Loucy (cell line): ENCODE data around the gene ACAD10.
"Not testable (repeated sequence)": the region's sequence is repeated elsewhere in the genome, so short reads cannot be mapped to it uniquely, and the experiment has no call there.

Source experiments
- H2AFZ ChIP-seq: fragments of 200-600 bp; sonication (generic); 2 replicates; pipeline ENCODE4 v1.6.0; 2016; ENCODE audit warnings: antibody characterized with exemption, mild to moderate bottlenecking, low read length, moderate library complexity
- H3F3A ChIP-seq: fragments of 200-600 bp; 2 replicates; pipeline ENCODE4 v1.6.0; 2016; ENCODE audit warnings: antibody characterized with exemption, low read depth, mild to moderate bottlenecking
- H3K27me3 ChIP-seq: fragments of 200-600 bp; sonication (generic); 2 replicates; pipeline ENCODE4 v1.6.1; 2014; ENCODE audit warnings: low read length, mild to moderate bottlenecking; ENCODE audit not compliant: insufficient read depth, poor library complexity, severe bottlenecking
- H3K36me3 ChIP-seq: fragments of 200-600 bp; sonication (generic); 2 replicates; pipeline ENCODE4 v1.6.1; 2016; ENCODE audit warnings: low read length; ENCODE audit not compliant: insufficient read depth
- H3K4me1 ChIP-seq: fragments of 200-600 bp; sonication (generic); 2 replicates; pipeline ENCODE4 v1.5.1; 2014; ENCODE audit warnings: low read length, mild to moderate bottlenecking; ENCODE audit not compliant: insufficient read depth, poor library complexity, severe bottlenecking
- H3K4me2 ChIP-seq: fragments of 200-600 bp; sonication (generic); 2 replicates; pipeline ENCODE4 v1.6.0; 2014; ENCODE audit warnings: antibody characterized with exemption, low read length, low read depth, mild to moderate bottlenecking; ENCODE audit not compliant: poor library complexity, severe bottlenecking
- H3K4me3 ChIP-seq: fragments of 200-600 bp; sonication (generic); 2 replicates; pipeline ENCODE4 v1.5.1; 2014; ENCODE audit warnings: low read length, mild to moderate bottlenecking, mixed read lengths; ENCODE audit not compliant: poor library complexity, severe bottlenecking
- H3K79me2 ChIP-seq: fragments of 200-600 bp; sonication (generic); 2 replicates; pipeline ENCODE4 v1.6.1; 2014; ENCODE audit warnings: low read length; ENCODE audit not compliant: insufficient read depth
- H3K9ac ChIP-seq: fragments of 200-600 bp; sonication (generic); 2 replicates; pipeline ENCODE4 v1.6.0; 2014; ENCODE audit warnings: mild to moderate bottlenecking, low read depth, low read length, moderate library complexity; ENCODE audit not compliant: poor library complexity, severe bottlenecking
- H3K9me2 ChIP-seq: fragments of 200-600 bp; sonication (generic); replicated peaks from 2 replicates; pipeline ENCODE4 v1.6.1; 2016; ENCODE audit warnings: low read depth, low read length, mixed read lengths
- H3K9me3 ChIP-seq: fragments of 200-600 bp; sonication (generic); 2 replicates; pipeline ENCODE4 v1.6.1; 2014; ENCODE audit warnings: mild to moderate bottlenecking, antibody characterized with exemption, low read length, low read depth; ENCODE audit not compliant: insufficient read depth
- H4K20me1 ChIP-seq: fragments of 200-600 bp; sonication (generic); 2 replicates; pipeline ENCODE4 v1.6.0; 2014; ENCODE audit warnings: antibody characterized with exemption, low read length, mild to moderate bottlenecking; ENCODE audit not compliant: insufficient read depth, poor library complexity, severe bottlenecking
- EZH2phosphoT487 ChIP-seq: fragments of 200-600 bp; IDR thresholded peaks from 2 replicates; pipeline ENCODE4 v1.6.1; 2018; ENCODE audit warnings: antibody characterized with exemption, mild to moderate bottlenecking, moderate library complexity, borderline replicate concordance
- TF ChIP-seq, protein P1 (sequence below): fragments of 200-600 bp; sonication (generic); conservative IDR thresholded peaks from 2 replicates; pipeline ENCODE4 v1.5.1; 2014; ENCODE audit warnings: mild to moderate bottlenecking, antibody characterized with exemption, low read length

The ACAD10 gene

DNA sequence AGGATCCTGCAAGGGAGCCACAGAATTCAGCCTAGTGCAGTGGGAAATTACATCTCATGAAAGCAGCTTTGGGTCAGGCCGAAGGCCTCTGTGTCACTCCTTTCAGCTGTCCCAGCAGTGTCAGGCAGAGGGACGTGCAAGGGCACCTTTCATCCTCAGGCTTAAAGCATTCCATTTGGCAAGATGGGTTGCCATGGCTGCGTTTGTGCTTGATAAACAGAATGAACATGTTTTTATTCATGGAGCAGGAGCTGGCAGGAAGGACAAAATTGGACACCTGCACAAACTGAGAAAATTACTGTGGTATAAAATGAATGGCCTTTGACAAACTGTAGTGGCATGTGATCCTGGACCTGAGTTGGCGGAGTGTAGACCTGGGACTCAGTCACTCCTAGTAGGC is 29.4 kb downstream of the ACAD10 start:
- TF ChIP-seq EZH2phosphoT487: no peak
- TF ChIP-seq, protein P1, sequence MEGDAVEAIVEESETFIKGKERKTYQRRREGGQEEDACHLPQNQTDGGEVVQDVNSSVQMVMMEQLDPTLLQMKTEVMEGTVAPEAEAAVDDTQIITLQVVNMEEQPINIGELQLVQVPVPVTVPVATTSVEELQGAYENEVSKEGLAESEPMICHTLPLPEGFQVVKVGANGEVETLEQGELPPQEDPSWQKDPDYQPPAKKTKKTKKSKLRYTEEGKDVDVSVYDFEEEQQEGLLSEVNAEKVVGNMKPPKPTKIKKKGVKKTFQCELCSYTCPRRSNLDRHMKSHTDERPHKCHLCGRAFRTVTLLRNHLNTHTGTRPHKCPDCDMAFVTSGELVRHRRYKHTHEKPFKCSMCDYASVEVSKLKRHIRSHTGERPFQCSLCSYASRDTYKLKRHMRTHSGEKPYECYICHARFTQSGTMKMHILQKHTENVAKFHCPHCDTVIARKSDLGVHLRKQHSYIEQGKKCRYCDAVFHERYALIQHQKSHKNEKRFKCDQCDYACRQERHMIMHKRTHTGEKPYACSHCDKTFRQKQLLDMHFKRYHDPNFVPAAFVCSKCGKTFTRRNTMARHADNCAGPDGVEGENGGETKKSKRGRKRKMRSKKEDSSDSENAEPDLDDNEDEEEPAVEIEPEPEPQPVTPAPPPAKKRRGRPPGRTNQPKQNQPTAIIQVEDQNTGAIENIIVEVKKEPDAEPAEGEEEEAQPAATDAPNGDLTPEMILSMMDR: no peak
- H3K4me2 ChIP-seq: no peak overlapping the region
- peaks cover 4% of the 10 kb centered on the region for H3K4me1 ChIP-seq

DNA sequence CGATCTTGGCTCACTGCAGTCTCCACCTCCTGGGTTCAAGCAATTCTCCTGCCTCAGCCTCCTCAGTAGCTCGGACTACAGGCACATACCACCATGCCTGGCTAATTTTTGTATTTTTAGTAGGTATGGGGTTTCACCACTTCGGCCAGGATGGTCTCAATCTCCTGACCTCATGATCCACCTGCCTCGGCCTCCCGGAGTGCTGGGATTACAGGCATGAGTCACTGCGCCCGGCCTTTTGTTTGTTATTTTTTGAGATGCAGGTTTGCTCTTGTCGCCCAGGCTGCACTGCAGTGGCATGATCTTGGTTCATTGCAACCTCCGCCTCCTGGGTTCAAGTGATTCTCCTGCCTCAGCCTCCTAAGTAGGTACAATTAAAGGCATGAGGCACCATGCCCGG is 33.5 kb downstream of the ACAD10 start:
- not testable (repeated sequence) for H2AFZ ChIP-seq, H3F3A ChIP-seq, H3K4me3 ChIP-seq, H4K20me1 ChIP-seq, H3K4me2 ChIP-seq, H3K9me3 ChIP-seq, H3K9me2 ChIP-seq, H3K9ac ChIP-seq, H3K36me3 ChIP-seq, H3K4me1 ChIP-seq, H3K27me3 ChIP-seq, H3K79me2 ChIP-seq

More for the DNA sequence above, 29.4 kb downstream of the ACAD10 start:
- Histone ChIP-seq H3F3A (no peaks in the 10 kb centered on the region), H3K4me3 (no peak overlapping the region), H3K9ac (no peak overlapping the region), H3K9me2 (no peaks in the 10 kb centered on the region), H3K9me3 (no peaks in the 10 kb centered on the region), H4K20me1 (no peaks in the 10 kb centered on the region), H2AFZ (no peak overlapping the region), H3K27me3 (no peaks in the 10 kb centered on the region), H3K36me3 (peaks cover 10% of the 10 kb centered on the region; the same call in 1 of the 2 replicates), H3K79me2 (no peaks in the 10 kb centered on the region)

DNA sequence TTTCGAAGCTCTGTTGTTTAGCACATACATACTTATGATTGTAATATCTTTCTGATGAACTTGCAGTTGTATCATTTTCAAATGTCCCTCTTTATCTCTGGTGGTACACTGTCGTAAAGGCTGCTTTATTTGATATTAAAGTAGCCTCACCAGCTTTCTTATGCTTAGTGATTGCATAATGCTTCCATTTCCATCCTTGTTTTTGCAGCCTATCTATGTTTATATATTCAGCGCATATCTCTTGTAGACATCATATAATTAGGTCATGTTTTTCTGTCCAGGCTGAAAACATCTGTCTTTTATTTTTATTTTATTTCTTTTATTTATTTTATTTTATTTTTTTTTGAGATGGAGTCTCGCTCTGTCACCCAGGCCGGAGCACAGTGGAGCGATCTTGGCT is 34.6 kb downstream of the ACAD10 start:
- Histone ChIP-seq H3K9me3 (no peaks in the 10 kb centered on the region), H3K4me3 (no peak overlapping the region), H3K36me3 (no peaks in the 10 kb centered on the region), H4K20me1 (no peaks in the 10 kb centered on the region), H3K4me1 (no peaks in the 10 kb centered on the region), H3K9me2 (no peaks in the 10 kb centered on the region), H2AFZ (no peak overlapping the region), H3K9ac (no peak overlapping the region), H3F3A (no peaks in the 10 kb centered on the region), H3K79me2 (no peaks in the 10 kb centered on the region), H3K27me3 (no peaks in the 10 kb centered on the region), H3K4me2 (no peak overlapping the region)
- TF ChIP-seq, protein P1: no peak
- no peak for TF ChIP-seq EZH2phosphoT487

DNA sequence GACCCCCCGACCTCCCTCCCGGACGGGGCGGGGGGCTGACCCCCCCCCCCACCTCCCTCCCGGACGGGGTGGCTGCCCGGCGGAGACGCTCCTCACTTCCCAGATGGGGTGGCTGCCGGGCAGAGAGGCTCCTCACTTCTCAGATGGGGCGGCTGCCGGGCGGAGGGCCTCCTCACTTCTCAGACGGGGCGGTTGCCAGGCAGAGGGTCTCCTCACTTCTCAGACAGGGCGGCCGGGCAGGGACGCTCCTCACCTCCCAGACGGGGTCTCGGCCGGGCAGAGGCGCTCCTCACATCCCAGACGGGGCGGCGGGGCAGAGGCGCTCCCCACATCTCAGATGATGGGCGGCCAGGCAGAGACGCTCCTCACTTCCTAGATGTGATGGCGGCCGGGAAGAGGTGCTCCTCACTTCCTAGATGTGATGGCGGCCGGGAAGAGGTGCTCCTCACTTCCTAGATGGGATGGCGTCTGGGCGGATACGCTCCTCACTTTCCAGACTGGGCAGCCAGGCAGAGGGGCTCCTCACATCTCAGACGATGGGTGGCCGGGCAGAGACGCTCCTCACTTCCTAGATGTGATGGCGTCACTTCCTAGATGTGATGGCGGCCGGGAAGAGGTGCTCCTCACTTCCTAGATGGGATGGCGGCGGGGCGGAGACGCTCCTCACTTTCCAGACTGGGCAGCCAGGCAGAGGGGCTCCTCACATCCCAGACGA is 38.0 kb downstream of the ACAD10 start:
- not testable (repeated sequence) for H3K4me2 ChIP-seq, H3F3A ChIP-seq, H3K4me1 ChIP-seq, H3K27me3 ChIP-seq, H3K36me3 ChIP-seq, H3K4me3 ChIP-seq, H4K20me1 ChIP-seq, H3K9me3 ChIP-seq, H3K9me2 ChIP-seq, H2AFZ ChIP-seq, H3K79me2 ChIP-seq, H3K9ac ChIP-seq
